ENCODE measurements around the gene TIE1. TPM values are rescaled to one million over a fixed set of nuclear protein-coding genes. Genes with fewer than 3 reads are reported as not detected.

TIE1 gene
- total RNA-seq, 3 donors from 2014 or later (not counting 1 experiment from before 2014, with no cell fraction given) = 4.5 to 10.7 (median 6.7) TPM

GRCh38 chr1:43306688-43307457 lies 6.1 kb downstream of the TIE1 start:
- TF ChIP-seq CTCF (IDR thresholded peaks at IDR 0.05) = no peak
- Mint-ChIP-seq H3K4me1 (peaks cover 0 to 7% of the 10 kb centered on the region in 2 donors), H3K4me3 (no peak overlapping the region), H3K9me3 (no peaks in the 10 kb centered on the region), H3K27me3 (ENCODE audit: low read depth in 2 of 2) (no peaks in the 10 kb centered on the region), H3K27ac (no peak overlapping the region), H3K36me3 (no peaks in the 10 kb centered on the region)
- H3K27me3 ChIP-seq (ENCODE audit: control insufficient read depth, insufficient read depth, low read length) = no peaks in the 10 kb centered on the region
- ATAC-seq (no peak), DNase-seq (no peak)
- 90% methylated on average over 17 of the region's 17 CpGs for WGBS (ENCODE audit: insufficient coverage)
- H3K4me3 ChIP-seq (ENCODE audit: low read length) = no peak overlapping the region
- intact Hi-C loops (cut with micrococcal nuclease) = no loop called here
- no peaks in the 10 kb centered on the region for H3K4me1 ChIP-seq (ENCODE audit: control insufficient read depth, insufficient read depth, low read length)
- no peaks in the 10 kb centered on the region for H3K9me3 ChIP-seq (ENCODE audit: control insufficient read depth, insufficient read depth, low read length)
- peaks cover 2% of the 10 kb centered on the region for H3K36me3 ChIP-seq (ENCODE audit: control insufficient read depth, insufficient read depth, low read length)
- H3K27ac ChIP-seq (ENCODE audit: low read length) = no peak overlapping the region

- no peak overlapping the region for H3K27ac ChIP-seq (ENCODE audit: low read length)
- peaks cover 0 to 7% of the 10 kb centered on the region in 2 donors for H3K4me1 Mint-ChIP-seq
- DNase-seq = no peak
- H3K36me3 ChIP-seq (ENCODE audit: control insufficient read depth, insufficient read depth, low read length) = peaks cover 2% of the 10 kb centered on the region
- H3K9me3 Mint-ChIP-seq = no peaks in the 10 kb centered on the region
- ATAC-seq = no peak
- intact Hi-C loops (cut with micrococcal nuclease) = no loop called here
- TF ChIP-seq CTCF (IDR thresholded peaks at IDR 0.05) = no peak
- no peaks in the 10 kb centered on the region for H3K27me3 ChIP-seq (ENCODE audit: control insufficient read depth, insufficient read depth, low read length)
- no peaks in the 10 kb centered on the region for H3K4me1 ChIP-seq (ENCODE audit: control insufficient read depth, insufficient read depth, low read length)
- no peak overlapping the region for H3K4me3 ChIP-seq (ENCODE audit: low read length)
- H3K4me3 Mint-ChIP-seq = no peak overlapping the region
- H3K27ac Mint-ChIP-seq = no peak overlapping the region
- WGBS (ENCODE audit: insufficient coverage) = 93% methylated on average over 9 of the region's 9 CpGs
- H3K9me3 ChIP-seq (ENCODE audit: control insufficient read depth, insufficient read depth, low read length) = no peaks in the 10 kb centered on the region
- H3K27me3 Mint-ChIP-seq (ENCODE audit: low read depth in 2 of 2) = no peaks in the 10 kb centered on the region
- H3K36me3 Mint-ChIP-seq = no peaks in the 10 kb centered on the region
Measured at GRCh38 chr1:43307458-43308158, 6.8 kb downstream of the TIE1 start.

GRCh38 chr1:43308635-43309404 lies 8.0 kb downstream of the TIE1 start:
- no peak overlapping the region for H3K4me3 Mint-ChIP-seq
- no peaks in the 10 kb centered on the region for H3K27me3 Mint-ChIP-seq (ENCODE audit: low read depth in 2 of 2)
- Histone ChIP-seq H3K27me3 (ENCODE audit: control insufficient read depth, insufficient read depth, low read length) (no peaks in the 10 kb centered on the region), H3K9me3 (ENCODE audit: control insufficient read depth, insufficient read depth, low read length) (no peaks in the 10 kb centered on the region), H3K27ac (ENCODE audit: low read length) (no peak overlapping the region), H3K4me1 (ENCODE audit: control insufficient read depth, insufficient read depth, low read length) (no peaks in the 10 kb centered on the region), H3K36me3 (ENCODE audit: control insufficient read depth, insufficient read depth, low read length) (peaks cover 2% of the 10 kb centered on the region), H3K4me3 (ENCODE audit: low read length) (no peak overlapping the region)
- intact Hi-C loops (cut with micrococcal nuclease) = no loop called here
- WGBS (ENCODE audit: insufficient coverage) = 90% methylated on average over 20 of the region's 20 CpGs
- no peak overlapping the region for H3K27ac Mint-ChIP-seq
- peaks cover 0 to 6% of the 10 kb centered on the region in 2 donors for H3K4me1 Mint-ChIP-seq
- H3K36me3 Mint-ChIP-seq = no peaks in the 10 kb centered on the region
- H3K9me3 Mint-ChIP-seq = no peaks in the 10 kb centered on the region
- no peak for TF ChIP-seq CTCF (IDR thresholded peaks at IDR 0.05)
- no peak for ATAC-seq
- no peak for DNase-seq

Measured in natural killer cell (primary cell).